GM19023 (cell line): Measurements from ENCODE around the gene SRSF7.
A peak's percentile ranks its signal among the peaks of the same experiment; 100 is the strongest.
"Not testable (repeated sequence)": the region's sequence is repeated elsewhere in the genome, so short reads cannot be mapped to it uniquely, and the experiment has no call there.

Experiments used
- ATAC-seq: cut with Tn5 transposase; IDR thresholded peaks from one replicate; pipeline ENCODE4 v1.9.1; 2021; ENCODE audit warnings: mild to moderate bottlenecking, moderate library complexity; ENCODE audit not compliant: unreplicated experiment

SRSF7 gene

DNA sequence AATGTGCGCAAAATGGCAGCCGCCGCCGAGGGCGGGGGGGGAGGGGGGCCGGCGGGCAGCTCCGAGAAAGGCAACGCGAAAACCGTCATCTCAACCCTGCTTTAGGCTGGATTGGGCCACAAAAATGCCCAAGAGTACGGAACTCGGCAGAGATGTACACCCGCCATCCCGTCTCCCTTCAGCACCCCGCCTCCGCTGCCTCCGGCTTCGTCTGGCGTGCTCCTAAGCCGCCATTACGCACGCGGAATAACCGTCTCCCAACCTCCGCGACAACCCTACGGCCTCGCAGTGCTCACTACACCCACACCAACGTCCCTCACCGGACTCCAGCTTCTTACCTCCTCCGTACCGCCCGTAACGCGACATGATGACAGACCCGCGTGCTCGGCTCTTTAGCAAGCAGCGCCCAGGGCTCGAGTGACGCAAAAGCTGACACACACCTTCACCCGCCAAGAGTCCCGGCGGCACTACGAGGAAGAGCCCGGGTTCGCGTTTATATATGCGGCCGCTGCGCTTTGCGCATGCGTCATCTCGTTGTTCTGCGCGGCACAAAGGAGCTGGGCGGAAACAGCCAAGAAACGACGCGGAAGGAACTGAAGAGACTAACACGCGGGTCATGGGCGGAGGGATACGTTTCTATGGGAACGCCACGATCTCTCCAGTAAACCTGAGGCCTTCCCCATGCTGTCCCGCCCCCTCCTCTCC is at the start of gene SRSF7:
Gene SRSF7, minus strand, starts transcription at position 471 of the 705 bp plus-strand sequence. Its CDS starts 105 bp downstream, at position 366.
- ATAC-seq = peak; percentile 79

- ATAC-seq = no peak
Measured at GRCh38 chr2:38797953-38798352, 46.8 kb upstream of the SRSF7 start.

DNA sequence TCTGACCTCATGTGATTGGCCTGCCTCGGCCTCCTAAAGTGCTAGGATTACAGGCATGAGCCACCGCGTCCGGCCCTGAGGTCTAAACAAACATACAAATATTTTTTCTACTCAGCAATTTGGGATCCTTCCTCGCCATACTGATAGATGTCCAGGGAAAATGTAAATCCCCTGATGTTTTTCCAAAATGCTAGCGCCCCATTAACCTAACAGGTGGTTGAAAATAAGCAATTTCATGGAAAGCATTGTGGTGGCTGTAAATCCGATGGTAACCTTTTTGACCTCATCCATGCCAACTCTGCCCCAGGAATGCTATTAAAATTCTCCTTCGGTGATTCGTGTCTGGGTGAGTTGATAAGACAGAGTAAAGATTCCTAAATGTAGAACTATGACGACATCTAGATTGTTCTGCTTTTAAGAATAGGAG is 46.1 kb upstream of the SRSF7 start:
- no peak for ATAC-seq

DNA sequence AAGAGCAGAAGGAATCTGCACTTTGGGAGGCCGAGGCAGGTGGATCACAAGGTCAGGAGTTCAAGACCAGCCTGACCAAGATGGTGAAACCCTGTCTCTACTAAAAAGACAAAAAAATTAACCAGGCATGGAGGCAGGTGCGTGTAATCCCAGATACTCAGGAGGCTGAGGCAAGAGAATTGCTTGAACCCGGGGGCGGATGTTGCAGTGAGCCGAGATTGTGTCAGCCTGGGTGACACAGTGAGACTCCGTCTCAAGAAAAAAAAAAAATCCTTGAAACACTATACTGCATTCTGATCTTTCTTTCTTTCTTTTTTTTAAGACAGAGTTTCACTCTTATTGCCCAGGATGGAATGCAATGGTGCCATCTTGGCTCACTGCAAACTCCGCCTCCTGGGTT is 43.9 kb upstream of the SRSF7 start:
- ATAC-seq = not testable (repeated sequence)

DNA sequence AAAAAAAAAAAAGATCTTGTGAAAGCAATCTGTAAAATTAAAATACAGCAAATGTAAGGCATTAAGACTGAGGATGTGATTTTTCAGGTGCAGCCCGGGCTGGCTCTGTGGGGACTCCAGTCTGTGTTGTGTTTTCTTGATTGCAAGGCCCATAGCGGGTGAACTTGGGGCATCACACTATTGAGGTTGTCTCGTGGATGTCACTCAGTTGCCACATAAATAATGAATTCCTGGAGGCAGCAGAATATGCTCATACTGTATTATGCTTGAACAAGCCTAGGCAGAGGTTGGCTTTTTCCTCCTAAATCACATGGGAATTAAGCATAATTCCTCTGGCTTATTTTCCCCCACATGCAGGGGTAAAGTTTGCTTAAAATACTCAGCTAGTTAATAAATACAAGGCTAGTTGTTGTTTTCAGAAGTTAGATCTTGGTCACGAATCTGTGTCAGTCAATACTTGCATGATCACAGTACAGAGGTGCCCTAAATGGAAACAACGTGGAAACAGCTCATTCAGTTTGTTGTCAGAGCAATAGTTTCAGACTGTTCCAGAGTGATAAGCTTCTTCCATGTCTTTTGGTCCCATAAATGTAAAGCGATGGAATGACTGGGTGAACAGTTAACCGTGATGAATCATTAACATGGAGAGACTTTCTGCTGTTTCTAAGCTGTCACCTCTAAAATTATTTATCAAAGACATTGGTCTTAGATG is 43.2 kb upstream of the SRSF7 start:
- no peak for ATAC-seq

DNA sequence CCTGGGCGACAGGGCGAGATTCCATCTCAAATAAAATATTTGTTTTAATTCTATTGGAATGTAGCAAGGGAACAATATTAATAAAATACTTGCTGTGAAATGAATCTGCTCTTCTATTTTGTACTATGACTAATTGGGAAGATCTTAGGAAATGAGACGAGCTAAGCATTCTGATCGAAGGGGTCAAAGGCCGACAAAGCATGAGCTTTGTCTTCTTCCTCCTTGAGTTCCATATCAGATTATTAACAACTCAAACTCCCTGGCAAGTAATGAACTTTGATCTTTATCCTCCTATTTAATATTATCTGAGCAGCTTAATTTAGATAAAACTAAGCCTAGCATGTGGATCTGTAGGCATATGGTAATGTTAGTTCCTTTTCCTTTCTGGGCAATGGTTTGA is 42.4 kb upstream of the SRSF7 start:
- ATAC-seq = no peak

DNA sequence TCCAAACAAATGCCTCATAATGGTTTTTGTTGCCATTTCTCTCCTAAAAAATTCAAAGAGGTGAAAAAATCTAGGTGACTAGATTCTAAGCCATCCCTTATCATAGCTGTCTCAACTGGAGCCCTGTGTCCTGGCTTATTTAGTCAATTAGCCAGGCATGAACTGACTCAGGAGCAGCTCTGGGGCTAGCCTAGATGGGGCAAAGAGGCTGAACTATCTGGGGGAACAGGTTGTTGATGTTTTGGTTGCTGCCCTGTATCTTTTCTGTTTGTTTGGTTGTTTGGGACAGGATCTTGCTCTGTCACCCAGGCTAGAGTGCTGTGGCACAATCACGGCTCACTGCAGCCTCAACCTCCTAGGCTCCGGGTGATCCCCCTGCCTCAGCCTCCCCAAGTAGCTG is 41.6 kb upstream of the SRSF7 start:
- ATAC-seq = no peak

DNA sequence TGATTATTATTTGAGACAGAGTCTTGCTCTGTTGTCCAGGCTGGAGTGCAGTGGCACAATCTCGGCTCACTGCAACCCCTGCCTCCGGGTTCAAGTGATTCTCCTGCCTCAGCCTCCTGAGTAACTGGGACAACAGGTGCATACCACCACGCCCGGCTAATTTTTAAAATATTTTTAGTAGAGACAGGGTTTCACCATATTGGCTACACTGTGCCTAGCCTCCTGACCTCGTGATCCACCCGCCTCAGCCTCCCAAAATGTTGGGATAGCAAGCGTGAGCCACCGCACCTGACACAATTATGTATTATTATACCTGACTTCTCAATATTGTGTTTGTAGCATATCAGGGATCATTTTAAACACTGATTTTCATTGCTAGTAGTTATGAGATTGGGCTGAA is 41.2 kb upstream of the SRSF7 start:
- ATAC-seq = not testable (repeated sequence)

DNA sequence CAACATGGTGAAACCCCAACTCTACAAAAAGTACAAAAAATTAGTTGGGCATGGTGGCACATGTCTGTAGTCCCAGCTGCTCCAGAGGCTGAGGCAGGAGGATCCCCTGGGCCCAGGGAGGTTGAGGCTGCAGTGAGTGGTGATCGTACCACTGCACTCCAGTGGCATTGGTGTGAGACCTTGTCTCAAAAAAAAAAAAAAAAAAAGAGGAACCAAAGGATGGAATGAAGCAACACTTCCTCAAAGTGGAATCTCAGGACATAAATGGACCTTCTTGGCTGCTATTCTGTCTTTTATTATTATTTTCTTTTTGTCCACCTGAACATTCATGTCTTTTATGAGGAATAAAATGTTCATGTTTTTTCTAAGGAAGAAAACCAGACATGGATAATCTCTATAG is 40.6 kb upstream of the SRSF7 start:
- no peak for ATAC-seq

DNA sequence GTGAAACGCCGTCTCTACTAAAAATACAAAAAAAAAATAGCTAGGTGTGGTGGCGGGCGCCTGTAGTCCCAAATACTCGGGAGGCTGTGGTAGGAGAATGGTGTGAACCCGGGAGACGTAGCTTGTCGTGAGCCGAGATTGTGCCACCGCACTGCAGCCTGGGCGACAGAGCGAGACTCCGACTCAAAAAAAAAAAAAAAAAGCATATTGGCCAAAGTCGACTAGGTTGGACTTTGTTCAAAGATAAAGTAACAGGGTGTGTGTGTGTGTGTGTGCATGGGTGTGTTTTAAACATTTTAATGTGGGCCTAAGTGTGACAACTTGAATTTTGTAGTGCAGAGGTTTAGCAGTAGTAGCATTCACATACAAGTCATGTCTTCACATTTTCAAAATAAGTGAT is 38.5 kb upstream of the SRSF7 start:
- ATAC-seq = no peak

DNA sequence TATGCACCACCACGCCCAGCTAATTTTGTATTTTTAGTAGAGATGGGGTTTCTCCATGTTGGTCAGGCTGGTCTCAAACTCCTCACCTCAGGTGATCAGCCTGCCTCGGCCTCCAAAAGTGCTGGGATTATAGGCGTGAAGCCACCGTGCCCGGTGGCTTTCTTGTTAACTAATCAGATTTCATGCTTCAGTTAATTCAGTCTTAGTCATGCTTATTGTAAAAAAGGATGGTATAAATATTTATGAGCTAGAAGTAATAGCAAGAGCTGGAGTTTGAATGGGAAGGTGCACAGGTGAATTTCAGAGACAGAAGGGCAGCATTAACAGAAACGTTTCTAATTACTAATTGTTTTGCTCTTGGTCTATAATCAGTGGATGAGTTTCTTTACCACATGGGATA is 37.1 kb upstream of the SRSF7 start:
- no peak for ATAC-seq

GRCh38 chr2:38783586-38783985 is 32.4 kb upstream of the SRSF7 start:
- no peak for ATAC-seq

- no peak for ATAC-seq
Measured at GRCh38 chr2:38778687-38779082, 27.5 kb upstream of the SRSF7 start.

DNA sequence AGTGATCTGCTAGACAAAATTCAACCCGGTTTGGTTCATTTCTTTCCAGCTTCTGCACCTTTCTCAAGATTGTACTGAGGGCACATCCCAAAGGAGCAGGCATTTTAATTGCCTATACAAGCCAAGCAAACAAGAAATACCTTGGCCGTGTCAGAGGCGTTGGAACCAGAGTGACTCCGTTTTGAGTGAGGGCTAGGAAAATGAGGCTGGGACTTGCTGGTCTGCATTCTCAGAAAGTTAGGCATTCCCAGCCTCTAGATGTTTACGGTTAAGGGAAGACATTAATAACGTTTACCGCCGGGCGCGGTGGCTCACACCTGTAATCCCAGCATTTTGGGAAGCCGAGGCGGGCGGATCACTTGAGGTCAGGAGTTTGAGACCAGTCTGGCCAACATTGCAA is 25.4 kb upstream of the SRSF7 start:
- no peak for ATAC-seq

GRCh38 chr2:38775921-38776225 is 24.7 kb upstream of the SRSF7 start:
- no peak for ATAC-seq

DNA sequence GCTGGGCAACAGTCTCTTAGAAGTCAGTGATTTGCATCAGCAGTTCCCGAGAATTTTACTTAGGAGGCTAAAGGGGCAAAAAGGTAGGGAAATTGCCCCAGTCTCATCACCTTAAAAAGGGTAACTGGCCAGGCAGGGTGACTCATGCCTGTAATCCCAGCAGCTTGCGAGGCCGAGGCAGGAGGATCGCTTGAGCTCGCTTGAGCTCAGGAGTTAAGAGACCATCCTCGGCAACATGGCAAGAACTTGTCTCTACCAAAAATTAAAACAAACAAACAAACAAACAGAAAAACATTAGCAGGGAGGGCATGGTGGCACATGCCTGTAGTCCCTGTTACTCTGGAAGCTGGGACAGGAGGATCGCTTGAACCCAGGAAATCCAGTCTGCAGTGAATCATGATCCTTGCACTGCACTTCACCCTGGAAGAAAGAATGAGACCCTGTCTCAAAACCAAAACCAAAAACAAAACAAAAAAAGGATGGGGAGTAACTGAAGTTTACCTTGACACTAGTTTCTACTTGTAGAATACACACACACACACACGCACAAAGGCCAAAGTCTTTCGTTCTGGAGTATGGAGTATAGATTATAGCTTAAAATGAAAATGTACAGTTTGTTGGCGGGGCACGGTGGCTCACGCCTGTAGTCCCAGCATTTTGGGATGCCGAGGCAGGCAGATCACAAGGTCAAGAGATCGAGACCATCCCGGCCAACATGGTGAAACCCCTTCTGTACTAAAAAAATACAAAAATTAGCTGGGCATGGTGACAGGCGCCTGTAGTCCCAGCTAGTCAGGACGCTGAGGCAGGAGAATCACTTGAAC is 24.1 kb upstream of the SRSF7 start:
- no peak for ATAC-seq

DNA sequence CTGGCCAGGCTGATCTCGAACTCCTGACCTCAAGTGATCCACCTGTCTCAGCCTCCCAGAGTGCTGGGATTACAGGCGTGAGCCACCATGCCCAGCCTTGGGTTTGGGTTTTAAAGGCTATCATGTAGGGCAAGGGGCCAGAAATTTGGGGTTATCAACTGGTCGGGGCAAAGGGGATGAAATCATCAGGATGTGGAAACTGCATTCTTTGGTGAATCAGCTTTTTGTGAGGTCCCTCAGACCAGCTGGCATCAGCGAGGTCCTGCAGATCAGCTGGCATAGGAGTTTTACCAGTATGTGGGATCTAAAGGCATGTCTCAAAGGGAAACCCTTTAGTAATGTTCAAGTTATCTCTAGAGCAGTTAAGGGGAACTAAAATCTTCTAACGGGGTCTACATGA is 20.5 kb upstream of the SRSF7 start:
- no peak for ATAC-seq

GRCh38 chr2:38765551-38765950 is 14.4 kb upstream of the SRSF7 start:
- no peak for ATAC-seq

- no peak for ATAC-seq
Measured at GRCh38 chr2:38765149-38765548, 14.0 kb upstream of the SRSF7 start.

DNA sequence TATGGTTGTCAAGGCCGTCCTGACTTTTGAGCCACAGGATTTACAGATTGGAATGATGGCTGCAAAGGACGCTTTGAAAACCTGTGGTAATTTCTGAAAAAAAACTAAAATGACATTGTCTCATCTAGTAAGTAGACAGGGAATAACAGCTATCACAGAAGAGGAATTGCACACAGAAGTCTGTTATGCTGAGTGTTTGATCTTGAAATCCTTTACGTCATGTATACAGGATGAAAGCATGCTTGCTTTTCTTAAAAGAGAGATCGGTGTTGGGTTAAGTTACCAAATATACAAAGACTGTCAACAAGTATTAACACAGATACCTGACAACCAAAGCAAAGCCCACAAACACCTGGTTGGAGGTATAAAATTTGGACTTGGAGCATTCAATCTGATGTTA is 12.6 kb upstream of the SRSF7 start:
- ATAC-seq = no peak

- ATAC-seq = no peak
Measured at GRCh38 chr2:38763228-38763627, 12.1 kb upstream of the SRSF7 start.

GRCh38 chr2:38755891-38756290 is 4.7 kb upstream of the SRSF7 start:
- not testable (repeated sequence) for ATAC-seq
